Breast epithelium (tissue), 3 donors: ENCODE measurements around the gene NUCB1.

ENCODE experiments used
- POLR2A ChIP-seq: fragments of 450-650 bp; IDR thresholded peaks from one replicate; pipeline ENCODE4 v1.6.1; 2016; ENCODE audit warnings: antibody characterized with exemption, mild to moderate bottlenecking, moderate library complexity
- TF ChIP-seq, protein P1 (sequence below), 3 donors: fragments of 450-650 bp; IDR thresholded peaks; one replicate each; pipeline ENCODE4 v1.5.1; 2016 to 2017; ENCODE audit warnings: antibody characterized with exemption in 3 of 3, mild to moderate bottlenecking in 3 of 3, moderate library complexity in 3 of 3

GRCh38 chr19:48899781-48900476 lies at the start of gene NUCB1:
- TF ChIP-seq, protein P1, sequence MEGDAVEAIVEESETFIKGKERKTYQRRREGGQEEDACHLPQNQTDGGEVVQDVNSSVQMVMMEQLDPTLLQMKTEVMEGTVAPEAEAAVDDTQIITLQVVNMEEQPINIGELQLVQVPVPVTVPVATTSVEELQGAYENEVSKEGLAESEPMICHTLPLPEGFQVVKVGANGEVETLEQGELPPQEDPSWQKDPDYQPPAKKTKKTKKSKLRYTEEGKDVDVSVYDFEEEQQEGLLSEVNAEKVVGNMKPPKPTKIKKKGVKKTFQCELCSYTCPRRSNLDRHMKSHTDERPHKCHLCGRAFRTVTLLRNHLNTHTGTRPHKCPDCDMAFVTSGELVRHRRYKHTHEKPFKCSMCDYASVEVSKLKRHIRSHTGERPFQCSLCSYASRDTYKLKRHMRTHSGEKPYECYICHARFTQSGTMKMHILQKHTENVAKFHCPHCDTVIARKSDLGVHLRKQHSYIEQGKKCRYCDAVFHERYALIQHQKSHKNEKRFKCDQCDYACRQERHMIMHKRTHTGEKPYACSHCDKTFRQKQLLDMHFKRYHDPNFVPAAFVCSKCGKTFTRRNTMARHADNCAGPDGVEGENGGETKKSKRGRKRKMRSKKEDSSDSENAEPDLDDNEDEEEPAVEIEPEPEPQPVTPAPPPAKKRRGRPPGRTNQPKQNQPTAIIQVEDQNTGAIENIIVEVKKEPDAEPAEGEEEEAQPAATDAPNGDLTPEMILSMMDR (IDR thresholded peaks at IDR 0.05) = peak in 2 of 3 donors; percentile 41 to 42
- peak; percentile 17 for TF ChIP-seq POLR2A
